Astrocyte of the spinal cord (primary cell): ENCODE measurements around the gene TRIM17.

Source experiments
- DNase-seq: peaks from one replicate; pipeline ENCODE4 v3.0.0; 2011; ENCODE audit warnings: low read depth, low spot score
- H3K4me3 ChIP-seq: 2 replicates; pipeline ENCODE4 v1.5.1; 2011; ENCODE audit warnings: low read depth, mild to moderate bottlenecking, low read length, moderate library complexity
- in situ Hi-C: cut with HindIII; loops from 2 replicates; pipeline ENCODE4 v1.10.0; 2017; ENCODE audit warnings: low sequenced_read_pairs
- TF ChIP-seq, protein P1 (sequence below): IDR thresholded peaks from 2 replicates; pipeline ENCODE4 v1.5.1; 2012; ENCODE audit warnings: low read depth, mild to moderate bottlenecking, low read length, inconsistent platforms

The TRIM17 gene

DNA sequence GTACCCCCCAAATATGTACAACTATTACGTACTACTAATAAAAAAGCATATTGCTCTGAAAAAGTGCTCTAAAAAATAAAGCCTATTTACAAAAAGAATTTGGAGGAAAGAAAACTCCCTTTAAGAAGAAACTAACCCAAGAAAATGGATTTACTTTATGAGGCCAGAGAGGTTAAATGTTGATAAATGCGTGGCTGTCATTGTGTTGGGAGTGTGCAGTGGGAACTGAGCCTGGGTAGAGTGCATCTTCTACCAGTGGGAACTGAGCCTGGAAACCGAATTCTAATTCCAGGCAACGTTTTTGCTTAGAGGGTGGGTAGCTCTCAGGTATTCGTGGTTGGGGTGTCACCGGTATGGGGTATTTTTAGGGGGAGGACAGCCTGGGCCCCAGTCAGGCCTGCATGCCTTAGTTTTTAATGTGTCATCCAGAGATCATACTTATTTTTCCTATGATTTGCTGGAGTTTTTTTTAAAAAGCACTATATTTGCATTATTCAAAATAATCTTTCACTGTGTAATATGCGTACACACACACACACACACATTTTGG, 46.4 kb upstream of the TRIM17 start:
- TF ChIP-seq, protein P1, sequence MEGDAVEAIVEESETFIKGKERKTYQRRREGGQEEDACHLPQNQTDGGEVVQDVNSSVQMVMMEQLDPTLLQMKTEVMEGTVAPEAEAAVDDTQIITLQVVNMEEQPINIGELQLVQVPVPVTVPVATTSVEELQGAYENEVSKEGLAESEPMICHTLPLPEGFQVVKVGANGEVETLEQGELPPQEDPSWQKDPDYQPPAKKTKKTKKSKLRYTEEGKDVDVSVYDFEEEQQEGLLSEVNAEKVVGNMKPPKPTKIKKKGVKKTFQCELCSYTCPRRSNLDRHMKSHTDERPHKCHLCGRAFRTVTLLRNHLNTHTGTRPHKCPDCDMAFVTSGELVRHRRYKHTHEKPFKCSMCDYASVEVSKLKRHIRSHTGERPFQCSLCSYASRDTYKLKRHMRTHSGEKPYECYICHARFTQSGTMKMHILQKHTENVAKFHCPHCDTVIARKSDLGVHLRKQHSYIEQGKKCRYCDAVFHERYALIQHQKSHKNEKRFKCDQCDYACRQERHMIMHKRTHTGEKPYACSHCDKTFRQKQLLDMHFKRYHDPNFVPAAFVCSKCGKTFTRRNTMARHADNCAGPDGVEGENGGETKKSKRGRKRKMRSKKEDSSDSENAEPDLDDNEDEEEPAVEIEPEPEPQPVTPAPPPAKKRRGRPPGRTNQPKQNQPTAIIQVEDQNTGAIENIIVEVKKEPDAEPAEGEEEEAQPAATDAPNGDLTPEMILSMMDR = no peak
- in situ Hi-C loops = no loop called here
- DNase-seq = no peak
- H3K4me3 ChIP-seq = no peak overlapping the region

DNA sequence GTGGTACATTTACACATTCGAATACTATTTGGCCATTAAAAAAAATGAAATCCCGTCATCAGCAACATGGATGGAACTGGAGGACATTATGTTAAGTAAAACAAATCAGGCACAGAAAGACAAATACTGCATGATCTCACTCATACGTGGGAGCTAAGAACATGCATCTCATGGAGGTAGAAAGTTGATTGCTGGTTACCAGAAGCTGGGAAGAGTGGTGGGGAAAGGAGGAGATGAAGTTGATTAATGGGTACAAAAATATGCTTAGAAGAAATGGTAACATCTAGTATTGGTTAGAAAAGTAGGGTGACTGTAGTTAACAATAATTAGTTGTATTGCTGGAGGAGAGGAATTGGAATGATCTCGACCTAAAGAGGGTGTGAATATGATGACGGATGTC, 45.9 kb upstream of the TRIM17 start:
- H3K4me3 ChIP-seq = no peak overlapping the region
- TF ChIP-seq, protein P1 = no peak

DNA sequence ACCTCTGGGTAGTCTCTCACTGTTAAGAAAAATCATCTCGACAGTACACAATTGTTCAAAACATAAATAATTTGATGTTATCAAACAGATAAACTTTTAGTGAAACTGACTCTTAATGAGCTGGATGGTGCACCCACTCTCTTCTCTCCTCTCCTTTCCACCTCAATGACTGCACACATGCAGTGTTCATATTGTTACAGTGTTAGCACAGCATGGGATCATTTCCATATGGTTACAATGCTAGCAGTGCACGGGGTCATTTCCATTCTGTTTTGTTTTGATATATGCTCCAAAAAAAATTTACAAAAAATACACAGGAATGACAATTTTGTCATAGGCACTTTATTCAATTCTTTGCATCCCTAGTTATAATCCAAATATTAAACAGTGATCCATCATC, 44.2 kb upstream of the TRIM17 start:
- in situ Hi-C loops = no loop called here
- DNase-seq = no peak
- no peak overlapping the region for H3K4me3 ChIP-seq
- TF ChIP-seq, protein P1 = no peak

More for the DNA sequence above, 45.9 kb upstream of the TRIM17 start:
- no peak for DNase-seq
- in situ Hi-C loops = no loop called here

DNA sequence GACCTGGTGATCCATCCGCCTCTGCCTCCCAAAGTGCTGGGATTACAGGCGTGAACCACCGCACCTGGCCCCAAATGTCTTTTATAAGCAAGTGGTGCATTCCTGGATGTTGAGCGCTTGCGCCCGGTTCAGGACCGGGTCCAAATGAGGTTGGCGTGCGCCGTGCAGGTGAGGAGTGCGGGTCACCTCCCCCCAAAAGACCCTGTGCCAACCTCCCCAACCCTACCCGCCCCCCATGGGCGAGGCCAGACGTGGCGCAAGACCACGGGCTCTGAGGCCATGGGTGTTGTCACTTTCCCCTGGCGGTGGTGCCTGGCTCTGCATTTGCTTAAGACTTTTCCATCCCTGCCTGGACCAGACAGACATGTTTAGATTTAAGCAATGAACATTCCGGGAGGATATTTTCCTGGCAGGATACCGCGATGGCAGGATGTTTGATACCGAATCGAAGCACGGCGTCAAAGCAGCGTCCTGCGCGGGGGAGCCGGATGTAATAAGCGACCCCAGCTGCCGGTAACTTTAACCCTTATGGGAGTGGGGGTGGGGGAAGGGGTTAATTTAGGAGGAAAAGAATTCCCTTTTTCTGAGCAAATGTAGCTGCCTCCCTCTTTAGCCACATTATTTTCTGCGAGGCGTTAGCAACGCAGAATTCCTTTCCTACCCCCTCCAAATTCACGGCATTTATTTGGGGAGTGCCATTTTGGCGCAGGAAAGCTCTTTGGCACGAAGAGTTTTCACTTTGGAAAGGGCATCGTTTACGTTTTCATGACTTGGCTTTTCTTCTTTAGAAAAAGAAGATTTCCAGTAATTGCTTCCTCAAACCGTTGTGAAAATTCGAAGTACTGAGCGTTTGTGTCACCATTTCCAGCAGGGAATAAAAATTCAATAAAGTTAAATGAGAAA, 42.7 kb upstream of the TRIM17 start:
- in situ Hi-C loops = no loop called here
- peak; percentile 79 for DNase-seq
- H3K4me3 ChIP-seq = peak overlapping the region; percentile 75
- TF ChIP-seq, protein P1 = peak; percentile 90

DNA sequence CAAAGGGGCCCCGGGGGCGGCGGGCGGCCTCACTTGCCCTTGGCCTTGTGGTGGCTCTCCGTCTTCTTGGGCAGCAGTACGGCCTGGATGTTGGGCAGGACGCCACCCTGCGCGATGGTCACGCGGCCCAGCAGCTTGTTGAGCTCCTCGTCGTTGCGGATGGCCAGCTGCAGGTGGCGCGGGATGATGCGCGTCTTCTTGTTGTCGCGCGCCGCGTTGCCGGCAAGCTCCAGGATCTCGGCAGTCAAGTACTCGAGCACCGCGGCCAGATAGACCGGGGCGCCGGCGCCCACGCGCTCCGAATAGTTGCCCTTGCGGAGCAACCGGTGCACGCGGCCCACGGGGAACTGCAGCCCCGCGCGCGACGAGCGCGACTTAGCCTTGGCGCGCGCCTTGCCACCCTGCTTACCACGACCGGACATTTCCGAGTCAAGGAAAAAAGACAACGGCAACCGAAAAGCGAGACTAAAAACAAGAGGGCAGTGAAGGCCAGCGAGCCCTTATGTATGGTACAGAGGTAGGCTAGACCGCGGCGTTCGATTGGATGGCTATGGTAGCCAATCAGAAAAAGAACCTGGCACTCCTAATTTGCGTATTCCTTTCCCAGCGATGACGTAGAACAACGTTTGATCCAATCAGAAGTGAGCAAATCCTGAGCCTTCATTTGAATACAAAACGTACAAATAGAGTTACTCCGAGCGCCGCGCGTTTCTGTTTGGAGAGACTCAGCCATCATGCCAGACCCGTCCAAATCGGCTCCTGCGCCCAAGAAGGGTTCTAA, 40.9 kb upstream of the TRIM17 start:
- TF ChIP-seq, protein P1 = peak; percentile 38
- peak overlapping the region; percentile 75 for H3K4me3 ChIP-seq
- in situ Hi-C loops = no loop called here
- DNase-seq = peak; percentile 98

DNA sequence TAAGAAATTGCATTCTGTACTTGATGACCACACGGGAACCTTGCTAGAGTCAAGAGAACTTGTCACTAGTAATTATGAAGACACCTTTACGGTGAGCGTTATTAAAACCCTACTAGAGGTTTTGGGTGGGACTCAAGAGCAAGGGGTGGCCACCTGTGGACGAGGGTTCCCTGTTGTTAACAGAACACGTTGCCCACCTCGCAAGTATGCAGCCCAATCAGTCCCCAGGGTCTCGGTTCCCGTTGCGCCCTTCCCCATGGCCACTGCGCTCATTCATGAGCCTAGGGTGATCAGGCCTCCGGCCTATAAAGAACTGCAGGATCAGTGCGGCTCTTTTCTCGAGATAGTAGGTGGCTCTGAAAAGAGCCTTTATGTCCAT, 40.3 kb upstream of the TRIM17 start:
- TF ChIP-seq, protein P1 = no peak
- DNase-seq = no peak
- peak overlapping the region; percentile 75 for H3K4me3 ChIP-seq
- in situ Hi-C loops = no loop called here
